ENCODE measurements around the gene REC8. TPM values are rescaled to one million over a fixed set of nuclear protein-coding genes. Genes with fewer than 3 reads are reported as not detected.
A peak's percentile ranks its signal among the peaks of the same experiment; 100 is the strongest.

REC8 gene
- total RNA-seq, 1 experiment from 2014 or later, result 6.5 TPM

DNA sequence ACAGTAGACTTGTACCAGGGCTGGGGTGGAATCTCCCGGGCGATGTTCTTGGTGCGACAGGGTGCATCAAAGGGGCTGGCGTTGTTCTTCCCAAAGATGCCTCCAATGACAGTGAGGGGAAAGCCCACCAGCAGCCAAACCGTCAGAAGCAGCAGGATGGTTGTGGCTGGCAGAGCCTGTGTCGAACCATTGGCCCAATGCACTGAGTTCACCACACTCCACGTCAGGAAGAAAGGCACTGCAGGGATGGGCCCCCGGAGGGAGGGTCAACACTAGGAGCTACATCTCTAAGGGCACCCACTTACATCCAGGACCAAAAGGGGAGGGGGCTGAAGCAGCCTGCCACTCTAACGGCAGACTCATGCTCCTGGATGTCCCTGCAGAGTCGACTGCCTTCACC is 18.5 kb downstream of the REC8 start:
- peaks cover 28% of the 10 kb centered on the region for H3K79me2 ChIP-seq (ENCODE audit: low read depth)
- POLR2A ChIA-PET (ENCODE audit: unreplicated experiment), result no interaction called here
- TF ChIP-seq EZH2 (IDR thresholded peaks at IDR 0.05; ENCODE audit: low read depth), result no peak
- TF ChIP-seq, protein P1, sequence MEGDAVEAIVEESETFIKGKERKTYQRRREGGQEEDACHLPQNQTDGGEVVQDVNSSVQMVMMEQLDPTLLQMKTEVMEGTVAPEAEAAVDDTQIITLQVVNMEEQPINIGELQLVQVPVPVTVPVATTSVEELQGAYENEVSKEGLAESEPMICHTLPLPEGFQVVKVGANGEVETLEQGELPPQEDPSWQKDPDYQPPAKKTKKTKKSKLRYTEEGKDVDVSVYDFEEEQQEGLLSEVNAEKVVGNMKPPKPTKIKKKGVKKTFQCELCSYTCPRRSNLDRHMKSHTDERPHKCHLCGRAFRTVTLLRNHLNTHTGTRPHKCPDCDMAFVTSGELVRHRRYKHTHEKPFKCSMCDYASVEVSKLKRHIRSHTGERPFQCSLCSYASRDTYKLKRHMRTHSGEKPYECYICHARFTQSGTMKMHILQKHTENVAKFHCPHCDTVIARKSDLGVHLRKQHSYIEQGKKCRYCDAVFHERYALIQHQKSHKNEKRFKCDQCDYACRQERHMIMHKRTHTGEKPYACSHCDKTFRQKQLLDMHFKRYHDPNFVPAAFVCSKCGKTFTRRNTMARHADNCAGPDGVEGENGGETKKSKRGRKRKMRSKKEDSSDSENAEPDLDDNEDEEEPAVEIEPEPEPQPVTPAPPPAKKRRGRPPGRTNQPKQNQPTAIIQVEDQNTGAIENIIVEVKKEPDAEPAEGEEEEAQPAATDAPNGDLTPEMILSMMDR (conservative IDR thresholded peaks at IDR 0.05), result no peak

DNA sequence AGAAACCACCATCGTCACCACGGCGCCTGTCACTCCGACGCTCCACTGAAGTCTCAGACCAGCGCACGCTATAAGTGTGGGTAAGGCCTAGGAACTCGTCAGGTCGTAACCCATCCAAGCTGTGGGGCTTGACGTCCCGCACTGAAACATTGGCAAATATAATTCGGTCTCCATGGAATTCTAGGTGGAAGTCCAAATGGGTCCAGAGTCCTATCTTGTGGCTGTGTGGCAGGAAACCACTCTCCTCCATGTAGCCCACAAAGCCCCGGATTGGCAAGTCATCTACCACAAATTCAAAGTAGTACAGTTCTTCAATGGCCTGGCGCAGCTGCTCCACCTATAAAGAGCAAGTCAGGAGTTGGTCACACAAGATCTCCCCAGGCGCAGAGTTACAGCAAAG is 21.1 kb downstream of the REC8 start:
- intact Hi-C loops (cut with micrococcal nuclease; ENCODE audit: unreplicated experiment), result no loop called here
- Histone ChIP-seq H3K27ac (no peak overlapping the region), H3K9me2 (ENCODE audit: insufficient read depth) (no peaks in the 10 kb centered on the region), H3K4me3 (no peak overlapping the region), H3K27me3 (ENCODE audit: insufficient read depth, low read depth) (no peaks in the 10 kb centered on the region), H2AFZ (no peak overlapping the region), H3F3A (ENCODE audit: insufficient read depth, low read depth) (peaks cover 11% of the 10 kb centered on the region; the same call in 1 of the 2 replicates), H4K20me1 (ENCODE audit: insufficient read depth) (no peaks in the 10 kb centered on the region), H3K4me2 (no peak overlapping the region), H3K36me3 (ENCODE audit: low read depth) (no peaks in the 10 kb centered on the region), H3K9me3 (ENCODE audit: insufficient read depth, low read depth) (no peaks in the 10 kb centered on the region), H3K79me2 (ENCODE audit: low read depth) (peaks cover 36% of the 10 kb centered on the region), H3K4me1 (replicated peaks; ENCODE audit: insufficient read depth) (peaks cover 14% of the 10 kb centered on the region)
- POLR2A ChIA-PET (ENCODE audit: unreplicated experiment), result no interaction called here
- TF ChIP-seq, protein P1 (conservative IDR thresholded peaks at IDR 0.05), result no peak
- no peak for TF ChIP-seq EZH2 (IDR thresholded peaks at IDR 0.05; ENCODE audit: low read depth)
- no peak for DNase-seq
- CTCF ChIA-PET, result no interaction called here
- no TSS peak for BruUV-seq (replicated peaks)

More for the DNA sequence above, 18.5 kb downstream of the REC8 start:
- Histone ChIP-seq H3K9me3 (ENCODE audit: insufficient read depth, low read depth) (no peaks in the 10 kb centered on the region), H3K4me3 (no peak overlapping the region), H3K27ac (no peak overlapping the region), H3K36me3 (ENCODE audit: low read depth) (no peaks in the 10 kb centered on the region), H2AFZ (no peak overlapping the region), H4K20me1 (ENCODE audit: insufficient read depth) (no peaks in the 10 kb centered on the region), H3K27me3 (ENCODE audit: insufficient read depth, low read depth) (no peaks in the 10 kb centered on the region), H3K4me2 (no peak overlapping the region), H3K4me1 (replicated peaks; ENCODE audit: insufficient read depth) (peaks cover 18% of the 10 kb centered on the region), H3K9me2 (ENCODE audit: insufficient read depth) (no peaks in the 10 kb centered on the region), H3F3A (ENCODE audit: insufficient read depth, low read depth) (peaks cover 3% of the 10 kb centered on the region; the same call in 1 of the 2 replicates)
- CTCF ChIA-PET, result interaction anchor here (0.7 kb wide), 1 partner anchor 938 kb away, joined by 5 read pairs; no protein-coding TSS in a partner anchor
- intact Hi-C loops (cut with micrococcal nuclease; ENCODE audit: unreplicated experiment), result no loop called here
- no peak for DNase-seq
- BruUV-seq (replicated peaks), result no TSS peak

DNA sequence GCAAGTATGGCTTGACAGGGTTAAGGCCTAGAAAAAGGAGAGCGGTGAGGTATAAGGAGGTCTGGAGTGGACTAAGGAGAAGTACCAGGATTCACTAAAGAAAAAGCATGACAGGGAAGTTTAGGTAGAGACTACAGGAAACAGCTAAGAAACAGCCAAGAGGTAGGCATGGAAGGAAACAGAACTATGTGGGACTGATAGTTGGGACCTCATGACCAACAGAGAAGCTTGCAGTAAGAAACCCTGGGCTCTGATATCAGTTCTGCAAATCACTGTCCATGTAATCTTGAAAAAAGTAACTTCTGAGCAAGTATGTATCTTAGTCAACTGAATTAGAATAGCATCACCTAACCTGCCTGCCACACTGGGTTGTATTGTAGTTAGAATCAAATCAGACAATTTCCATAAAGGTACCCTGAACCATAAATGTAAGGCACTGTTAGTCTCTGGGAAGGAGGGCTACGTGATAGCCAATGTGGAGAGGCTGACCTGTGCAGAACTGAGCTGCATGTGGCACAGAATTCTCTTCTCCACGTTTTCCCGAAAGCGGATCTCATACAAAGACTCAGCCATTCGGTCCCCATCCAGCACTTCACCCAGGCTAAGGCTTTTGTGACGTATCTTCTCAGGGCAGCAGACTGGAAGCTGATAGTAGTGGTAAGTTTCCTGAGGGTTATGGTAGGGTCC is 22.4 kb downstream of the REC8 start:
- POLR2A ChIA-PET (ENCODE audit: unreplicated experiment), result interaction anchor here (1.2 kb wide), 1 partner anchor 57 kb away, joined by 5 read pairs; no protein-coding TSS in a partner anchor
- CTCF ChIA-PET, result no interaction called here
- Histone ChIP-seq H3K79me2 (ENCODE audit: low read depth) (peaks cover 35% of the 10 kb centered on the region), H3K9me3 (ENCODE audit: insufficient read depth, low read depth) (no peaks in the 10 kb centered on the region), H2AFZ (no peak overlapping the region; the same call in 1 of the 2 replicates), H3K4me2 (peak overlapping the region; percentile 71), H3K27me3 (ENCODE audit: insufficient read depth, low read depth) (no peaks in the 10 kb centered on the region), H3K27ac (no peak overlapping the region), H3K4me3 (peak overlapping the region; percentile 71; the same call in 1 of the 2 replicates), H3K9me2 (ENCODE audit: insufficient read depth) (no peaks in the 10 kb centered on the region), H3F3A (ENCODE audit: insufficient read depth, low read depth) (peaks cover 8% of the 10 kb centered on the region; the same call in 1 of the 2 replicates), H4K20me1 (ENCODE audit: insufficient read depth) (no peaks in the 10 kb centered on the region), H3K36me3 (ENCODE audit: low read depth) (no peaks in the 10 kb centered on the region), H3K4me1 (replicated peaks; ENCODE audit: insufficient read depth) (0 out of 2 replicates have a peak, but pooled peaks cover 9% of the 10 kb centered on the region)
- TF ChIP-seq EZH2 (IDR thresholded peaks at IDR 0.05; ENCODE audit: low read depth), result no peak
- intact Hi-C loops (cut with micrococcal nuclease; ENCODE audit: unreplicated experiment), result loop anchor here (2.0 kb wide), 1 partner anchor 18 kb away; the partner anchor contains the start of gene CHMP4A
- TSS peak; percentile 51 for BruUV-seq (replicated peaks)
- no peak for DNase-seq
